ENCODE data around the gene IPPK. TPM values are rescaled to one million over a fixed set of nuclear protein-coding genes. Genes with fewer than 3 reads are reported as not detected.

Gene IPPK
- polyA plus RNA-seq, 4 donors, result 3.0 to 6.8 (median 4.7) TPM

DNA sequence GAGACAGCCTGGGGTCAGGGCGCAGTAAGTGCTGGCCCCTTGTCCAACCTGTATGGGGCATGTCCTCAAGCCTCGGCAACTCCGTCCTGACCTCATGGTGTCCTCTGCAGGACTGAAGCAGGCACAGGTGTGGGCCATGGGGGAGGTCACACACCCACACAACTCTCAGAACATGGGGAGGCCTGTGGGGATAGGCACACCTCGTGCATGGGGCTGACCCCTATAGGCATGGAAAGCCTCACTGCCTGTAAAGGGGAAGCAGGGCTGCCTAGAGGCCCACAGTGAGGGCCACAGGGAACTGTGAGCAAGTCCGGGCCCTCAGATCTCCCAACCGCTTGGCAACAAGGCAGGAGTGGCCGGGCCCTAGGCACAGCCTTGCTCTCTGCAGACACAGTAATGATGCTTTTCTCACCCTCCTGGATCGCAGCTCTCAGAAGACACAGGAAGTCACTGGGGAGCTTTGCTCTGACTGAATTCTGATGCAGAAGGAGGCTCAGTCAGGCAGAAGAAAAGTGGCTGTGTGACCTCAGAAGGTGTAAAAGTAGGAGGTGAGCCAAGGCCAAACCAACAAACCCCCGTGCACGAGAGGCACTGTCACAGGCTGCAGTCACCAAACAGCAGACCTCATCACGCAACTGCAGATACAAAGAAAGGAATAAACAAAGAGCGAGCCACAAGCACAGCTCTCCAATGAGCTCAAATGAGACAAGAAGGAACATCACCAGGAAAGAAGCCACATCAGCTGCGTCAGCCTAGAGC lies 5.4 kb downstream of the IPPK start:
- Histone ChIP-seq H3K4me3 (ENCODE audit: low read depth in 1 of 3, low read length in 3 of 3) (no peak overlapping the region), H3K27ac (ENCODE audit: low read depth in 1 of 3, low read length in 2 of 3) (peak overlapping the region in 2 of 3 donors; percentile 5 to 11), H3K9me3 (ENCODE audit: control insufficient read depth in 2 of 2, insufficient read depth in 1 of 2, low read depth in 1 of 2, low read length in 1 of 2) (no peaks in the 10 kb centered on the region), H3K27me3 (ENCODE audit: control insufficient read depth in 3 of 3, insufficient read depth in 3 of 3, low read length in 3 of 3) (no peaks in the 10 kb centered on the region), H3K36me3 (ENCODE audit: control insufficient read depth in 3 of 3, insufficient read depth in 2 of 3, low read depth in 1 of 3, low read length in 3 of 3) (peaks cover 0 to 41% (median 0%) of the 10 kb centered on the region in 3 donors), H3K4me1 (ENCODE audit: control insufficient read depth in 3 of 3, insufficient read depth in 2 of 3, low read depth in 1 of 3, low read length in 2 of 3) (peaks cover 0 to 6% (median 0%) of the 10 kb centered on the region in 3 donors)
- no peak for DNase-seq
- no peak for FAIRE-seq
- WGBS, 3 donors, result 66 to 83% (median 76%) methylated on average over 13 of the region's 13 CpGs

DNA sequence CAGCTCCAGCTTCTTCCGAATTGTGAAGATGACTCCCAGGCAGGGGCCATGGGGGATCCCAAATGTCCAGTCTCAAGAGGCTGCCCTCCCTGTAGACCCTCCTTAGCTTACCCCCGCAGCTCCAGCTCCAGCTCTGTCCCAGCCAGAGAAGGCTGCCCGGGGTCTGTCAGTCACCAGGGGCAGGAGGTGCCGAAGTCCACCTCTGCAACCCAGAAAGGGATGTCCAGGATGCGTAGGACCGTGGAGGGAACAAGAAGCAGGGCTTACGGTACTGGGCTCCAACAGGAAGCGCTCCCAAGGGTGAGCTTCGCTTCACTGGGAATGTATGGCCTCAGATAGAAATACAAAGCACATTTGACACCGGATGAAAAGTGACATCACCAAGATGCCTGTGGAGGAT lies 6.0 kb downstream of the IPPK start:
- FAIRE-seq (no peak), DNase-seq (no peak)
- Histone ChIP-seq H3K4me1 (ENCODE audit: control insufficient read depth in 3 of 3, insufficient read depth in 2 of 3, low read depth in 1 of 3, low read length in 2 of 3) (peaks cover 0 to 5% (median 0%) of the 10 kb centered on the region in 3 donors), H3K27ac (ENCODE audit: low read depth in 1 of 3, low read length in 2 of 3) (no peak overlapping the region), H3K4me3 (ENCODE audit: low read depth in 1 of 3, low read length in 3 of 3) (no peak overlapping the region), H3K36me3 (ENCODE audit: control insufficient read depth in 3 of 3, insufficient read depth in 2 of 3, low read depth in 1 of 3, low read length in 3 of 3) (peaks cover 0 to 41% (median 0%) of the 10 kb centered on the region in 3 donors), H3K27me3 (ENCODE audit: control insufficient read depth in 3 of 3, insufficient read depth in 3 of 3, low read length in 3 of 3) (no peaks in the 10 kb centered on the region), H3K9me3 (ENCODE audit: control insufficient read depth in 2 of 2, insufficient read depth in 1 of 2, low read depth in 1 of 2, low read length in 1 of 2) (no peaks in the 10 kb centered on the region)
- WGBS, 3 donors, result 90 to 95% (median 93%) methylated on average over 10 of the region's 10 CpGs

DNA sequence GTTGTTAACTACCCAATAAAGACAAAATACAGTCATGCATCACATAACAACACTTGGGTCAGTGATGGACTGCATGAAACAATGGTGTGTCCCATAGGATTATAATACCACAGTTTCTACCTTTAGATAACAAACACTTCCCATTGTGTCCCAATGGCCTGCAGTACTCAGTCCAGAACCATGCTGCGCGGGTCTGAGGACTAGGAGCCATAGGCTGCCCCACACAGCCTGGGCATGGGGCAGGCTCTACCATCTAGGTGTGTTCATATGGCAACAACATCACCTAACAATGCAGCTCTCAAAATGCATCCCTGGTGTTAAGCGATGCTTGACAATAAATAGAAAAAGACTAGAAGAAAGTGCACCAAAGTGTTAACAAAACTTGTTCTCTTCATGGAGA lies 6.8 kb downstream of the IPPK start:
- Histone ChIP-seq H3K4me1 (ENCODE audit: control insufficient read depth in 3 of 3, insufficient read depth in 2 of 3, low read depth in 1 of 3, low read length in 2 of 3) (no peaks in the 10 kb centered on the region), H3K27me3 (ENCODE audit: control insufficient read depth in 3 of 3, insufficient read depth in 3 of 3, low read length in 3 of 3) (no peaks in the 10 kb centered on the region), H3K27ac (ENCODE audit: low read depth in 1 of 3, low read length in 2 of 3) (no peak overlapping the region), H3K9me3 (ENCODE audit: control insufficient read depth in 2 of 2, insufficient read depth in 1 of 2, low read depth in 1 of 2, low read length in 1 of 2) (no peaks in the 10 kb centered on the region), H3K36me3 (ENCODE audit: control insufficient read depth in 3 of 3, insufficient read depth in 2 of 3, low read depth in 1 of 3, low read length in 3 of 3) (peaks cover 0 to 47% (median 0%) of the 10 kb centered on the region in 3 donors), H3K4me3 (ENCODE audit: low read depth in 1 of 3, low read length in 3 of 3) (no peak overlapping the region)
- 94 to 98% (median 97%) methylated on average over 3 of the region's 3 CpGs for WGBS, 3 donors
- FAIRE-seq (no peak), DNase-seq (no peak)

DNA sequence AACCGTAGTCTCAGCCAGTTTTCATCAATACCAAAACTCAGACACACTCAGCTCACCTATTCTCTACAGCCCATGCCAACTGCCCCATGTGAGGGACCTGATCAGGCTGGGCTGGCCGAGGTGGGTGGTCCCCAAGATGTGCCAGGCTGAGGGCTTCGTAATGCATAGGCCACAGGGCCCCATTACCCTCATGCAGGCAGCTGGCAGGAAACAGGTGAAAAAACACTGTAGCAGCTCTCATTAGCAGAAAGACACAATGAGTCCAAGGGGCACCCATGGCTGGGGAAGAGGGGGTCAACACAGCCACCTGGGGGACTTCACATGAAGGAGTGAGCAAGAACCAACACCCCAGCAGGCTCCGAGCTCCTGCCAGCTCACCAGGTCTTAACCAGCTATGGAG lies 8.2 kb downstream of the IPPK start:
- H3K4me3 ChIP-seq (ENCODE audit: low read depth in 1 of 3, low read length in 3 of 3), result no peak overlapping the region
- FAIRE-seq (no peak), DNase-seq (no peak)
- no peaks in the 10 kb centered on the region for H3K27me3 ChIP-seq (ENCODE audit: control insufficient read depth in 3 of 3, insufficient read depth in 3 of 3, low read length in 3 of 3)
- WGBS, 3 donors, result 90 to 93% (median 93%) methylated on average over 4 of the region's 4 CpGs
- H3K4me1 ChIP-seq (ENCODE audit: control insufficient read depth in 3 of 3, insufficient read depth in 2 of 3, low read depth in 1 of 3, low read length in 2 of 3), result no peaks in the 10 kb centered on the region
- peaks cover 0 to 49% (median 3%) of the 10 kb centered on the region in 3 donors for H3K36me3 ChIP-seq (ENCODE audit: control insufficient read depth in 3 of 3, insufficient read depth in 2 of 3, low read depth in 1 of 3, low read length in 3 of 3)
- no peaks in the 10 kb centered on the region for H3K9me3 ChIP-seq (ENCODE audit: control insufficient read depth in 2 of 2, insufficient read depth in 1 of 2, low read depth in 1 of 2, low read length in 1 of 2)
- H3K27ac ChIP-seq (ENCODE audit: low read depth in 1 of 3, low read length in 2 of 3), result no peak overlapping the region

DNA sequence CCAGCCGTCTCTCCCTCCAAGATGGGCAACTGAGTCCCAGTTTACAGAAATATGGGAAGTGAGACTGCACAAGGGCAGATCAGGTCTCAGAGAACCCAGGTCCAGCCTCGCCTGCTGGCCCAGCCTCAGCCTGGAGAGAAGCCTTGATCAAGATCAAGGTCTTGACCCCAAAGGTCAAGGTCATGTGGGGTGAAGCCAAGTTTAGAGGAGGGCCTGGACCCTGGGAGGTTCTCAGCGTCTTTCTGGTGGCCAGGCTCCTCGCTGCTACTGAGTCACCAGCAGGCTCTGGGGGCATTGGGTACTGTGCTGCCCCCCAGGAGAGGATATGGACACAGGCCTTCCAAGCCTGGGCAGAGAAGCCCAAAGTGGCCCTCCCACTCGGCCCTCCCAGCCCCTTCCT lies 8.8 kb downstream of the IPPK start:
- Histone ChIP-seq H3K9me3 (ENCODE audit: control insufficient read depth in 2 of 2, insufficient read depth in 1 of 2, low read depth in 1 of 2, low read length in 1 of 2) (no peaks in the 10 kb centered on the region), H3K4me3 (ENCODE audit: low read depth in 1 of 3, low read length in 3 of 3) (no peak overlapping the region), H3K27ac (ENCODE audit: low read depth in 1 of 3, low read length in 2 of 3) (no peak overlapping the region), H3K27me3 (ENCODE audit: control insufficient read depth in 3 of 3, insufficient read depth in 3 of 3, low read length in 3 of 3) (no peaks in the 10 kb centered on the region), H3K4me1 (ENCODE audit: control insufficient read depth in 3 of 3, insufficient read depth in 2 of 3, low read depth in 1 of 3, low read length in 2 of 3) (no peaks in the 10 kb centered on the region), H3K36me3 (ENCODE audit: control insufficient read depth in 3 of 3, insufficient read depth in 2 of 3, low read depth in 1 of 3, low read length in 3 of 3) (peaks cover 0 to 48% (median 3%) of the 10 kb centered on the region in 3 donors)
- 76 to 92% (median 80%) methylated on average over 4 to 5 of the region's 5 CpGs for WGBS, 3 donors
- FAIRE-seq (no peak), DNase-seq (no peak)

GRCh38 chr9:92660266-92660665 lies 9.7 kb downstream of the IPPK start:
- Histone ChIP-seq H3K36me3 (ENCODE audit: control insufficient read depth in 3 of 3, insufficient read depth in 2 of 3, low read depth in 1 of 3, low read length in 3 of 3) (peaks cover 0 to 54% (median 3%) of the 10 kb centered on the region in 3 donors), H3K27me3 (ENCODE audit: control insufficient read depth in 3 of 3, insufficient read depth in 3 of 3, low read length in 3 of 3) (no peaks in the 10 kb centered on the region), H3K27ac (ENCODE audit: low read depth in 1 of 3, low read length in 2 of 3) (no peak overlapping the region), H3K4me1 (ENCODE audit: control insufficient read depth in 3 of 3, insufficient read depth in 2 of 3, low read depth in 1 of 3, low read length in 2 of 3) (peaks cover 0 to 3% (median 2%) of the 10 kb centered on the region in 3 donors), H3K4me3 (ENCODE audit: low read depth in 1 of 3, low read length in 3 of 3) (no peak overlapping the region), H3K9me3 (ENCODE audit: control insufficient read depth in 2 of 2, insufficient read depth in 1 of 2, low read depth in 1 of 2, low read length in 1 of 2) (no peaks in the 10 kb centered on the region)
- WGBS, 3 donors, result 93 to 94% (median 93%) methylated on average over 4 of the region's 4 CpGs
- no peak for DNase-seq
- no peak for FAIRE-seq

GRCh38 chr9:92659601-92660000 lies 10.3 kb downstream of the IPPK start:
- WGBS, 3 donors, result 86 to 97% (median 95%) methylated on average over 10 of the region's 10 CpGs
- H3K27me3 ChIP-seq (ENCODE audit: control insufficient read depth in 3 of 3, insufficient read depth in 3 of 3, low read length in 3 of 3), result no peaks in the 10 kb centered on the region
- H3K36me3 ChIP-seq (ENCODE audit: control insufficient read depth in 3 of 3, insufficient read depth in 2 of 3, low read depth in 1 of 3, low read length in 3 of 3), result peaks cover 0 to 56% (median 3%) of the 10 kb centered on the region in 3 donors
- no peak overlapping the region for H3K4me3 ChIP-seq (ENCODE audit: low read depth in 1 of 3, low read length in 3 of 3)
- DNase-seq, result no peak
- H3K4me1 ChIP-seq (ENCODE audit: control insufficient read depth in 3 of 3, insufficient read depth in 2 of 3, low read depth in 1 of 3, low read length in 2 of 3), result peaks cover 0 to 3% (median 2%) of the 10 kb centered on the region in 3 donors
- no peak for FAIRE-seq
- no peak overlapping the region for H3K27ac ChIP-seq (ENCODE audit: low read depth in 1 of 3, low read length in 2 of 3)
- no peaks in the 10 kb centered on the region for H3K9me3 ChIP-seq (ENCODE audit: control insufficient read depth in 2 of 2, insufficient read depth in 1 of 2, low read depth in 1 of 2, low read length in 1 of 2)

DNA sequence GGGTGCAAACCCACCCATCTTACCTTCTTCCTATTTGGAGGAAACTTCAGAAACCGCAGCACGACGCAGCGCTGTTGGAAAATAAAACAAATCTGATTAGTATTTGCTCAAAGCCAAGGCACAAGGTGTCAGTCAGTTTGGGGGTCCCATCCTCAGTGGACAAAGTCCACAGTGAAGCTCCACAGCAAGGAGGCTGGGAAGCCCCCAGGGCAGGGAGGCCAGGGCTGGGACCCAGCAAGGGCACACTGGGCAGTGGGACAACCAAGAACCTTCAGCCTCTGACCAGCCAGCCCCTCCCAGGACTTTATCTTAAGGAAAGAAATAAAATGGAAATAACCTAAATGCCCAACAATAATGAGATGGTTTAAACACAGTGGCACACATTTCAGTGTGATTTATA lies 11.3 kb downstream of the IPPK start:
- Histone ChIP-seq H3K4me1 (ENCODE audit: control insufficient read depth in 3 of 3, insufficient read depth in 2 of 3, low read depth in 1 of 3, low read length in 2 of 3) (peaks cover 0 to 3% (median 2%) of the 10 kb centered on the region in 3 donors), H3K9me3 (ENCODE audit: control insufficient read depth in 2 of 2, insufficient read depth in 1 of 2, low read depth in 1 of 2, low read length in 1 of 2) (no peaks in the 10 kb centered on the region), H3K27ac (ENCODE audit: low read depth in 1 of 3, low read length in 2 of 3) (no peak overlapping the region), H3K27me3 (ENCODE audit: control insufficient read depth in 3 of 3, insufficient read depth in 3 of 3, low read length in 3 of 3) (no peaks in the 10 kb centered on the region), H3K36me3 (ENCODE audit: control insufficient read depth in 3 of 3, insufficient read depth in 2 of 3, low read depth in 1 of 3, low read length in 3 of 3) (peaks cover 0 to 56% (median 3%) of the 10 kb centered on the region in 3 donors), H3K4me3 (ENCODE audit: low read depth in 1 of 3, low read length in 3 of 3) (no peak overlapping the region)
- DNase-seq (no peak), FAIRE-seq (no peak)
- 95 to 99% (median 96%) methylated on average over 4 of the region's 4 CpGs for WGBS, 3 donors

All from small intestine (tissue), 7 donors.